ENCODE measurements around the gene PPP1R3G. TPM values are rescaled to one million over a fixed set of nuclear protein-coding genes. Genes with fewer than 3 reads are reported as not detected.

Gene PPP1R3G
- total RNA-seq, 1 experiment from 2014 or later, result 0.15 TPM

DNA sequence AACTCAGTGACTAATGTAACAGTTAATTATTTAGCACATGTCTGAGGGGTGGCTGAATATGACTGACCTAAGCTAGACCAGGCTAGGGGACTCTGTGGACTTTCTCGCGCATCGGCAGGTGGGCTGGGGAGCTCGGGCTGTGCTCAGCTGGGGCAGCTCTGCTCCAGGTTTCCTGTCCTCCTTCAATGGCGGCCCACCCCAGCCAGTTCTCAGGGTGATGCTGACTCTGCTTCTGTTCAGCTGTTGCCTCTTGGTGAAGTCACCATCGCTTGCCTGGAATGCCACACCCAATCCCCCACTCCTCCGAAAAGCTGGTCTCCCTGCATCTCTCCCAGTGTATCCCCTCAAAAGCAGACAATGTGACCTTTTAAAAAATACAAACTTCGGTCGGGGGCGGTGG is 20.0 kb downstream of the PPP1R3G start:
- H3K4me1 Mint-ChIP-seq, result peaks cover 17% of the 10 kb centered on the region
- ChIA-PET POLR2A (no interaction called here), CTCF (interaction anchor here (0.8 to 3.0 kb wide), 2 partner anchors 39 to 70 kb away, joined by 3 to 9 read pairs; no protein-coding TSS in a partner anchor)
- H3K27ac Mint-ChIP-seq, result no peak overlapping the region
- no peaks in the 10 kb centered on the region for H3K36me3 Mint-ChIP-seq
- H3K4me3 Mint-ChIP-seq, result no peak overlapping the region
- no peak for TF ChIP-seq RELA (CRISPR knock-in tag; IDR thresholded peaks at IDR 0.05; ENCODE audit: borderline replicate concordance)
- no peak for TF ChIP-seq RORB (CRISPR knock-in tag; IDR thresholded peaks at IDR 0.05)
- no peak for TF ChIP-seq CBFB (CRISPR knock-in tag; IDR thresholded peaks at IDR 0.05; ENCODE audit: low read depth)
- TF ChIP-seq, protein P1, sequence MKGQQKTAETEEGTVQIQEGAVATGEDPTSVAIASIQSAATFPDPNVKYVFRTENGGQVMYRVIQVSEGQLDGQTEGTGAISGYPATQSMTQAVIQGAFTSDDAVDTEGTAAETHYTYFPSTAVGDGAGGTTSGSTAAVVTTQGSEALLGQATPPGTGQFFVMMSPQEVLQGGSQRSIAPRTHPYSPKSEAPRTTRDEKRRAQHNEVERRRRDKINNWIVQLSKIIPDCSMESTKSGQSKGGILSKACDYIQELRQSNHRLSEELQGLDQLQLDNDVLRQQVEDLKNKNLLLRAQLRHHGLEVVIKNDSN (CRISPR knock-in tag; IDR thresholded peaks at IDR 0.05), result no peak
- peaks cover 3% of the 10 kb centered on the region; the same call in 1 of the 2 replicates for H3K9me3 Mint-ChIP-seq
- ATAC-seq (no peak), DNase-seq (ENCODE audit: low spot score) (no peak)
- no peaks in the 10 kb centered on the region for H3K27me3 Mint-ChIP-seq (ENCODE audit: low read depth)

DNA sequence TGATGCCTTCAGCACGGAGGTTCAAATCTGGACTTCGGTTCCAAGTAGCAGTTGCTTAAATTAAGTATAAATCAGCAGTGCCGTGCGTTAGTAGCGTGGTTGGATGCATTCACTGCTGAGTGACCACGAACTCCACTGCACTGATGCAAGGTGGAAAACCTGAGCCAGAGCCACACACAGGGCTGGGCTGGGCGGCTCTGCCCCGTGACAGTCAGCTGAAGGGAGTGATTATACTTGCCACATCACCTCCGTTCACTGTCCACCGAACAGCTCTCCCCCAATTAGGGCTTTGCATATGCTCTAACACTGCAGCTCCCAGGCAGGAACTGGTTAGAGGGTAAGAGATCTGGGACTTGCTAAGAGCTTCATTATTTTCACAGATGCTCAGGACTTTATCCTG is 22.2 kb downstream of the PPP1R3G start:
- Mint-ChIP-seq H3K36me3 (no peaks in the 10 kb centered on the region), H3K9me3 (no peaks in the 10 kb centered on the region), H3K4me1 (peaks cover 17% of the 10 kb centered on the region), H3K27ac (no peak overlapping the region), H3K27me3 (ENCODE audit: low read depth) (no peaks in the 10 kb centered on the region), H3K4me3 (no peak overlapping the region)
- no peak for ATAC-seq
- DNase-seq (ENCODE audit: low spot score), result no peak
- POLR2A ChIA-PET, result interaction anchor here (0.8 kb wide), 1 partner anchor 71 kb away, joined by 3 read pairs; no protein-coding TSS in a partner anchor
- CTCF ChIA-PET, result interaction anchor here (1.7 to 3.0 kb wide), 3 partner anchors 37 to 68 kb away, joined by 7 to 11 read pairs (median 9); no protein-coding TSS in a partner anchor
- TF ChIP-seq FOXJ3 (CRISPR knock-in tag; IDR thresholded peaks at IDR 0.05; ENCODE audit: borderline replicate concordance) (no peak), GRHL2 (CRISPR knock-in tag; IDR thresholded peaks at IDR 0.05; ENCODE audit: insufficient replicate concordance, severe bottlenecking) (no peak), EMX1 (CRISPR knock-in tag; IDR thresholded peaks at IDR 0.05) (no peak), TEAD4 (CRISPR knock-in tag; IDR thresholded peaks at IDR 0.05) (no peak), ZNF138 (CRISPR knock-in tag; conservative IDR thresholded peaks at IDR 0.05) (no peak), NR1H2 (CRISPR knock-in tag; IDR thresholded peaks at IDR 0.05) (no peak)
- TF ChIP-seq, protein P2, sequence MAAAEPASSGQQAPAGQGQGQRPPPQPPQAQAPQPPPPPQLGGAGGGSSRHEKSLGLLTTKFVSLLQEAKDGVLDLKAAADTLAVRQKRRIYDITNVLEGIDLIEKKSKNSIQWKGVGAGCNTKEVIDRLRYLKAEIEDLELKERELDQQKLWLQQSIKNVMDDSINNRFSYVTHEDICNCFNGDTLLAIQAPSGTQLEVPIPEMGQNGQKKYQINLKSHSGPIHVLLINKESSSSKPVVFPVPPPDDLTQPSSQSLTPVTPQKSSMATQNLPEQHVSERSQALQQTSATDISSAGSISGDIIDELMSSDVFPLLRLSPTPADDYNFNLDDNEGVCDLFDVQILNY (CRISPR knock-in tag; IDR thresholded peaks at IDR 0.05), result no peak
- TF ChIP-seq, protein P3, sequence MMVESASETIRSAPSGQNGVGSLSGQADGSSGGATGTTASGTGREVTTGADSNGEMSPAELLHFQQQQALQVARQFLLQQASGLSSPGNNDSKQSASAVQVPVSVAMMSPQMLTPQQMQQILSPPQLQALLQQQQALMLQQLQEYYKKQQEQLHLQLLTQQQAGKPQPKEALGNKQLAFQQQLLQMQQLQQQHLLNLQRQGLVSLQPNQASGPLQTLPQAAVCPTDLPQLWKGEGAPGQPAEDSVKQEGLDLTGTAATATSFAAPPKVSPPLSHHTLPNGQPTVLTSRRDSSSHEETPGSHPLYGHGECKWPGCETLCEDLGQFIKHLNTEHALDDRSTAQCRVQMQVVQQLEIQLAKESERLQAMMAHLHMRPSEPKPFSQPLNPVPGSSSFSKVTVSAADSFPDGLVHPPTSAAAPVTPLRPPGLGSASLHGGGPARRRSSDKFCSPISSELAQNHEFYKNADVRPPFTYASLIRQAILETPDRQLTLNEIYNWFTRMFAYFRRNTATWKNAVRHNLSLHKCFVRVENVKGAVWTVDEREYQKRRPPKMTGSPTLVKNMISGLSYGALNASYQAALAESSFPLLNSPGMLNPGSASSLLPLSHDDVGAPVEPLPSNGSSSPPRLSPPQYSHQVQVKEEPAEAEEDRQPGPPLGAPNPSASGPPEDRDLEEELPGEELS (CRISPR knock-in tag; IDR thresholded peaks at IDR 0.05), result no peak
- TF ChIP-seq, protein P1 (CRISPR knock-in tag; IDR thresholded peaks at IDR 0.05), result no peak
- TF ChIP-seq, protein P4, sequence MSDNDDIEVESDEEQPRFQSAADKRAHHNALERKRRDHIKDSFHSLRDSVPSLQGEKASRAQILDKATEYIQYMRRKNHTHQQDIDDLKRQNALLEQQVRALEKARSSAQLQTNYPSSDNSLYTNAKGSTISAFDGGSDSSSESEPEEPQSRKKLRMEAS (CRISPR knock-in tag; IDR thresholded peaks at IDR 0.05), result no peak
- TF ChIP-seq, protein P5, sequence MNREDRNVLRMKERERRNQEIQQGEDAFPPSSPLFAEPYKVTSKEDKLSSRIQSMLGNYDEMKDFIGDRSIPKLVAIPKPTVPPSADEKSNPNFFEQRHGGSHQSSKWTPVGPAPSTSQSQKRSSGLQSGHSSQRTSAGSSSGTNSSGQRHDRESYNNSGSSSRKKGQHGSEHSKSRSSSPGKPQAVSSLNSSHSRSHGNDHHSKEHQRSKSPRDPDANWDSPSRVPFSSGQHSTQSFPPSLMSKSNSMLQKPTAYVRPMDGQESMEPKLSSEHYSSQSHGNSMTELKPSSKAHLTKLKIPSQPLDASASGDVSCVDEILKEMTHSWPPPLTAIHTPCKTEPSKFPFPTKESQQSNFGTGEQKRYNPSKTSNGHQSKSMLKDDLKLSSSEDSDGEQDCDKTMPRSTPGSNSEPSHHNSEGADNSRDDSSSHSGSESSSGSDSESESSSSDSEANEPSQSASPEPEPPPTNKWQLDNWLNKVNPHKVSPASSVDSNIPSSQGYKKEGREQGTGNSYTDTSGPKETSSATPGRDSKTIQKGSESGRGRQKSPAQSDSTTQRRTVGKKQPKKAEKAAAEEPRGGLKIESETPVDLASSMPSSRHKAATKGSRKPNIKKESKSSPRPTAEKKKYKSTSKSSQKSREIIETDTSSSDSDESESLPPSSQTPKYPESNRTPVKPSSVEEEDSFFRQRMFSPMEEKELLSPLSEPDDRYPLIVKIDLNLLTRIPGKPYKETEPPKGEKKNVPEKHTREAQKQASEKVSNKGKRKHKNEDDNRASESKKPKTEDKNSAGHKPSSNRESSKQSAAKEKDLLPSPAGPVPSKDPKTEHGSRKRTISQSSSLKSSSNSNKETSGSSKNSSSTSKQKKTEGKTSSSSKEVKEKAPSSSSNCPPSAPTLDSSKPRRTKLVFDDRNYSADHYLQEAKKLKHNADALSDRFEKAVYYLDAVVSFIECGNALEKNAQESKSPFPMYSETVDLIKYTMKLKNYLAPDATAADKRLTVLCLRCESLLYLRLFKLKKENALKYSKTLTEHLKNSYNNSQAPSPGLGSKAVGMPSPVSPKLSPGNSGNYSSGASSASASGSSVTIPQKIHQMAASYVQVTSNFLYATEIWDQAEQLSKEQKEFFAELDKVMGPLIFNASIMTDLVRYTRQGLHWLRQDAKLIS (CRISPR knock-in tag; IDR thresholded peaks at IDR 0.05; ENCODE audit: borderline replicate concordance), result no peak
